SU-DHL-6 (cell line): ENCODE measurements around the gene ZDHHC7.

Experiments
- H2AFZ ChIP-seq: fragments of 200-600 bp; sonication (generic); 2 replicates; pipeline ENCODE4 v1.6.1; 2014; ENCODE audit warnings: low read depth, mild to moderate bottlenecking, moderate library complexity, mixed read lengths, antibody characterized with exemption, low read length; ENCODE audit not compliant: severe bottlenecking
- H3F3A ChIP-seq: fragments of 200-600 bp; shearing (Covaris generic); 2 replicates; pipeline ENCODE4 v1.6.0; 2016; ENCODE audit warnings: antibody characterized with exemption, mild to moderate bottlenecking; ENCODE audit not compliant: insufficient read depth
- H3K27ac ChIP-seq: fragments of 200-600 bp; sonication (generic); 2 replicates; pipeline ENCODE4 v1.5.1; 2016; ENCODE audit warnings: low read depth, mild to moderate bottlenecking, low read length, moderate library complexity, mixed read lengths
- H3K27me3 ChIP-seq: fragments of 200-600 bp; sonication (generic), shearing (Covaris generic); 2 replicates; pipeline ENCODE4 v1.6.0; 2014; ENCODE audit warnings: mild to moderate bottlenecking, low read length
- H3K36me3 ChIP-seq: fragments of 200-600 bp; sonication (generic); 2 replicates; pipeline ENCODE4 v1.6.1; 2014; ENCODE audit warnings: mild to moderate bottlenecking, low read length, mixed read lengths
- H3K4me2 ChIP-seq: fragments of 300-600, 200-600 bp; shearing (Covaris generic), sonication (generic); 2 replicates; pipeline ENCODE4 v1.6.0; 2014; ENCODE audit warnings: low read length, low read depth, mild to moderate bottlenecking; ENCODE audit not compliant: poor library complexity, severe bottlenecking
- H3K4me3 ChIP-seq: fragments of 200-600 bp; sonication (generic); 2 replicates; pipeline ENCODE4 v1.5.1; 2014; ENCODE audit warnings: antibody characterized with exemption, low read length, mild to moderate bottlenecking, mixed read lengths; ENCODE audit not compliant: insufficient read depth, poor library complexity, severe bottlenecking
- H3K79me2 ChIP-seq: fragments of 200-600 bp; sonication (generic); 2 replicates; pipeline ENCODE4 v1.6.1; 2014; ENCODE audit warnings: mild to moderate bottlenecking, low read length, moderate library complexity; ENCODE audit not compliant: insufficient read depth
- H3K9ac ChIP-seq: fragments of 200-600 bp; sonication (generic); 2 replicates; pipeline ENCODE4 v1.7.0; 2014; ENCODE audit warnings: mild to moderate bottlenecking, low read length
- H3K9me2 ChIP-seq: fragments of 200-600 bp; sonication (generic); replicated peaks from 2 replicates; pipeline ENCODE4 v1.6.1; 2014; ENCODE audit warnings: low read length; ENCODE audit not compliant: insufficient read depth
- H3K9me3 ChIP-seq: fragments of 200-600 bp; sonication (generic); 2 replicates; pipeline ENCODE4 v1.6.1; 2014; ENCODE audit warnings: low read length, mixed read lengths; ENCODE audit not compliant: insufficient read depth
- H4K20me1 ChIP-seq: fragments of 200-600 bp; sonication (generic); 2 replicates; pipeline ENCODE4 v1.6.1; 2014; ENCODE audit warnings: low read depth, mild to moderate bottlenecking, antibody characterized with exemption, low read length, moderate library complexity, mixed read lengths
- EZH2phosphoT487 ChIP-seq: fragments of 200-600 bp; sonication (generic), shearing (Covaris generic); conservative IDR thresholded peaks from 2 replicates; pipeline ENCODE4 v1.6.1; 2018; ENCODE audit warnings: mild to moderate bottlenecking, antibody characterized with exemption, low read length, moderate library complexity, mixed read lengths
- TF ChIP-seq, protein P1 (sequence below): fragments of 200-600 bp; sonication (generic); IDR thresholded peaks from one replicate; pipeline ENCODE4 v1.5.1; 2017; ENCODE audit warnings: antibody characterized with exemption, mild to moderate bottlenecking, low read length, moderate library complexity; ENCODE audit not compliant: insufficient read depth, poor library complexity, severe bottlenecking

Gene ZDHHC7

DNA sequence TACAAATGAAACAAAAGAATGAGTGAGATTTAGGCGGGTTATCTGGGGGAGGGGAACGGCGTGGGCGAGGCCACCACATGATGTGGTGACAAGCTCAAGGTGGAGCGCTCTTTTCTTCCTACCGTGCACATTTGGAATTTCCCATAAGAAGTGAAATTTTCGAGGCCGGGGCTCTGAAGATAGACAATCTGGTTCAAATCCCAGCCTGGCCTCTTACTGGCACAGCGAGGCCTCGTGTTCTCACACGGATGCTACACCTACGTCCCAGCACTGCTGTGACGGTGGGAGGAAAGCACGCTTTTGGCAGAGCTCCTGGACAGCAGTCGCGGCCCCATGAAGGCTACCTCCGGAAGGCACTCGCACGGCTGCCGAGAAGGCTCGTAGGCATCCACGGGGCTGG lies 25.2 kb downstream of the ZDHHC7 start:
- TF ChIP-seq, protein P1, sequence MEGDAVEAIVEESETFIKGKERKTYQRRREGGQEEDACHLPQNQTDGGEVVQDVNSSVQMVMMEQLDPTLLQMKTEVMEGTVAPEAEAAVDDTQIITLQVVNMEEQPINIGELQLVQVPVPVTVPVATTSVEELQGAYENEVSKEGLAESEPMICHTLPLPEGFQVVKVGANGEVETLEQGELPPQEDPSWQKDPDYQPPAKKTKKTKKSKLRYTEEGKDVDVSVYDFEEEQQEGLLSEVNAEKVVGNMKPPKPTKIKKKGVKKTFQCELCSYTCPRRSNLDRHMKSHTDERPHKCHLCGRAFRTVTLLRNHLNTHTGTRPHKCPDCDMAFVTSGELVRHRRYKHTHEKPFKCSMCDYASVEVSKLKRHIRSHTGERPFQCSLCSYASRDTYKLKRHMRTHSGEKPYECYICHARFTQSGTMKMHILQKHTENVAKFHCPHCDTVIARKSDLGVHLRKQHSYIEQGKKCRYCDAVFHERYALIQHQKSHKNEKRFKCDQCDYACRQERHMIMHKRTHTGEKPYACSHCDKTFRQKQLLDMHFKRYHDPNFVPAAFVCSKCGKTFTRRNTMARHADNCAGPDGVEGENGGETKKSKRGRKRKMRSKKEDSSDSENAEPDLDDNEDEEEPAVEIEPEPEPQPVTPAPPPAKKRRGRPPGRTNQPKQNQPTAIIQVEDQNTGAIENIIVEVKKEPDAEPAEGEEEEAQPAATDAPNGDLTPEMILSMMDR: no peak
- no peak for TF ChIP-seq EZH2phosphoT487
- Histone ChIP-seq H3K27ac (no peak overlapping the region), H3K9ac (no peak overlapping the region), H3K4me3 (no peak overlapping the region), H3K4me2 (no peak overlapping the region), H3K9me3 (no peaks in the 10 kb centered on the region), H4K20me1 (no peaks in the 10 kb centered on the region), H3K9me2 (no peaks in the 10 kb centered on the region), H3K36me3 (no peaks in the 10 kb centered on the region), H3K79me2 (no peaks in the 10 kb centered on the region), H3K27me3 (no peaks in the 10 kb centered on the region), H2AFZ (no peak overlapping the region), H3F3A (no peaks in the 10 kb centered on the region)

GRCh38 chr16:84985079-84986065 lies 26.0 kb downstream of the ZDHHC7 start:
- Histone ChIP-seq H3K9me3 (no peaks in the 10 kb centered on the region), H4K20me1 (no peaks in the 10 kb centered on the region), H2AFZ (no peak overlapping the region), H3K9me2 (no peaks in the 10 kb centered on the region), H3K4me3 (no peak overlapping the region), H3K27ac (no peak overlapping the region), H3K36me3 (no peaks in the 10 kb centered on the region), H3K27me3 (no peaks in the 10 kb centered on the region), H3K4me2 (no peak overlapping the region), H3F3A (no peaks in the 10 kb centered on the region), H3K79me2 (no peaks in the 10 kb centered on the region), H3K9ac (no peak overlapping the region)
- TF ChIP-seq, protein P1: no peak
- TF ChIP-seq EZH2phosphoT487: no peak

GRCh38 chr16:84982434-84982833 lies 28.9 kb downstream of the ZDHHC7 start:
- Histone ChIP-seq H3K4me2 (no peak overlapping the region), H3K9ac (no peak overlapping the region), H3K36me3 (no peaks in the 10 kb centered on the region; the same call in 1 of the 2 replicates), H3K9me3 (no peaks in the 10 kb centered on the region), H3K9me2 (no peaks in the 10 kb centered on the region), H4K20me1 (no peaks in the 10 kb centered on the region), H3F3A (no peaks in the 10 kb centered on the region), H3K27ac (no peak overlapping the region), H3K4me3 (no peak overlapping the region), H3K27me3 (no peaks in the 10 kb centered on the region), H2AFZ (no peak overlapping the region), H3K79me2 (no peaks in the 10 kb centered on the region)
- TF ChIP-seq, protein P1: no peak
- no peak for TF ChIP-seq EZH2phosphoT487
